HG02610 (cell line): ENCODE measurements around the gene TUBB6.

Experiments
- ATAC-seq: cut with Tn5 transposase; IDR thresholded peaks from one replicate; pipeline ENCODE4 v1.9.1; 2021; ENCODE audit warnings: mild to moderate bottlenecking, moderate library complexity; ENCODE audit not compliant: unreplicated experiment

Gene TUBB6

GRCh38 chr18:12290086-12290485 lies 18.0 kb upstream of the TUBB6 start:
- no peak for ATAC-seq

GRCh38 chr18:12291161-12291560 lies 16.9 kb upstream of the TUBB6 start:
- no peak for ATAC-seq

- no peak for ATAC-seq
Observed at GRCh38 chr18:12291690-12292089, 16.4 kb upstream of the TUBB6 start.

GRCh38 chr18:12293831-12294230 lies 14.2 kb upstream of the TUBB6 start:
- ATAC-seq, result no peak

- no peak for ATAC-seq
Observed at GRCh38 chr18:12295389-12296086, 12.5 kb upstream of the TUBB6 start.

- ATAC-seq, result no peak
Observed at GRCh38 chr18:12296087-12296403, 12.0 kb upstream of the TUBB6 start.

- no peak for ATAC-seq
Observed at GRCh38 chr18:12296457-12296856, 11.6 kb upstream of the TUBB6 start.

GRCh38 chr18:12299862-12300261 lies 8.2 kb upstream of the TUBB6 start:
- ATAC-seq, result no peak

GRCh38 chr18:12301263-12302005 lies 6.6 kb upstream of the TUBB6 start:
- no peak for ATAC-seq

GRCh38 chr18:12302391-12303147 lies 5.5 kb upstream of the TUBB6 start:
- ATAC-seq, result no peak

- no peak for ATAC-seq
Observed at GRCh38 chr18:12304351-12305210, 3.5 kb upstream of the TUBB6 start.

GRCh38 chr18:12305211-12305610 lies 2.8 kb upstream of the TUBB6 start:
- no peak for ATAC-seq

GRCh38 chr18:12305930-12306629 lies 2.0 kb upstream of the TUBB6 start:
- no peak for ATAC-seq

- no peak for ATAC-seq
Observed at GRCh38 chr18:12306752-12307700, 1.0 kb upstream of the TUBB6 start.

GRCh38 chr18:12308386-12309100 lies 502 bp downstream of the TUBB6 start:
- ATAC-seq, result peak; percentile 48

- peak; percentile 27 for ATAC-seq
Observed at GRCh38 chr18:12309683-12310198, 1.7 kb downstream of the TUBB6 start.

- ATAC-seq, result no peak
Observed at GRCh38 chr18:12310762-12311161, 2.7 kb downstream of the TUBB6 start.

GRCh38 chr18:12312976-12313375 lies 4.9 kb downstream of the TUBB6 start:
- no peak for ATAC-seq
